Measurements from ENCODE around the gene IL1RAPL1.

The IL1RAPL1 gene

GRCh38 chrX:28552882-28553829, 34.1 kb upstream of the IL1RAPL1 start:
- in situ Hi-C loops (cut with HindIII; ENCODE audit: low pct_ligation_motif_present, low sequenced_read_pairs), result no loop called here
- H3K36me3 ChIP-seq (replicated peaks), result no peaks in the 10 kb centered on the region

GRCh38 chrX:28576117-28576516, 11.1 kb upstream of the IL1RAPL1 start:
- no peak overlapping the region for H3K4me3 ChIP-seq (ENCODE audit: low read depth, low read length)
- no peaks in the 10 kb centered on the region for H3K36me3 ChIP-seq (replicated peaks)
- H3K27me3 ChIP-seq (replicated peaks), result no peaks in the 10 kb centered on the region
- no peak for DNase-seq
- in situ Hi-C loops (cut with HindIII; ENCODE audit: low pct_ligation_motif_present, low sequenced_read_pairs), result no loop called here
- no peak for TF ChIP-seq CTCF (IDR thresholded peaks at IDR 0.05; ENCODE audit: low read depth, low read length, missing control alignments)
- H3K27ac ChIP-seq, result no peak overlapping the region

More at GRCh38 chrX:28552882-28553829, 34.1 kb upstream of the IL1RAPL1 start:
- H3K27me3 ChIP-seq (replicated peaks), result no peaks in the 10 kb centered on the region
- H3K4me3 ChIP-seq (ENCODE audit: low read depth, low read length), result no peak overlapping the region
- no peak for DNase-seq
- TF ChIP-seq CTCF (IDR thresholded peaks at IDR 0.05; ENCODE audit: low read depth, low read length, missing control alignments), result no peak
- no peak overlapping the region for H3K27ac ChIP-seq

- in situ Hi-C loops (cut with HindIII; ENCODE audit: low pct_ligation_motif_present, low sequenced_read_pairs), result no loop called here
- Histone ChIP-seq H3K27me3 (replicated peaks) (no peaks in the 10 kb centered on the region), H3K4me3 (ENCODE audit: low read depth, low read length) (no peak overlapping the region), H3K27ac (no peak overlapping the region), H3K36me3 (replicated peaks) (no peaks in the 10 kb centered on the region)
- DNase-seq, result no peak
- no peak for TF ChIP-seq CTCF (IDR thresholded peaks at IDR 0.05; ENCODE audit: low read depth, low read length, missing control alignments)
These were observed 5.7 kb upstream of the IL1RAPL1 start for GRCh38 chrX:28581522-28581921.

- no peak for DNase-seq
- H3K4me3 ChIP-seq (ENCODE audit: low read depth, low read length), result no peak overlapping the region
- in situ Hi-C loops (cut with HindIII; ENCODE audit: low pct_ligation_motif_present, low sequenced_read_pairs), result no loop called here
These were observed 4.7 kb upstream of the IL1RAPL1 start for GRCh38 chrX:28582511-28582910.

GRCh38 chrX:28584025-28584424, 3.2 kb upstream of the IL1RAPL1 start:
- in situ Hi-C loops (cut with HindIII; ENCODE audit: low pct_ligation_motif_present, low sequenced_read_pairs), result no loop called here
- no peak for TF ChIP-seq CTCF (IDR thresholded peaks at IDR 0.05; ENCODE audit: low read depth, low read length, missing control alignments)
- no peaks in the 10 kb centered on the region for H3K27me3 ChIP-seq (replicated peaks)
- no peak overlapping the region for H3K27ac ChIP-seq
- no peaks in the 10 kb centered on the region for H3K36me3 ChIP-seq (replicated peaks)
- no peak overlapping the region for H3K4me3 ChIP-seq (ENCODE audit: low read depth, low read length)
- no peak for DNase-seq

More at GRCh38 chrX:28582511-28582910, 4.7 kb upstream of the IL1RAPL1 start:
- H3K27me3 ChIP-seq (replicated peaks), result no peaks in the 10 kb centered on the region
- no peak for TF ChIP-seq CTCF (IDR thresholded peaks at IDR 0.05; ENCODE audit: low read depth, low read length, missing control alignments)
- H3K27ac ChIP-seq, result no peak overlapping the region
- no peaks in the 10 kb centered on the region for H3K36me3 ChIP-seq (replicated peaks)

Measured in brain microvascular endothelial cell (primary cell).